Measurements from ENCODE around the gene LRMDA. TPM values are rescaled to one million over a fixed set of nuclear protein-coding genes. Genes with fewer than 3 reads are reported as not detected.
A peak's percentile ranks its signal among the peaks of the same experiment; 100 is the strongest.

LRMDA gene
- total and polyA plus RNA-seq, 2 donors from 2014 or later, result 23.2 to 48.6 TPM

DNA sequence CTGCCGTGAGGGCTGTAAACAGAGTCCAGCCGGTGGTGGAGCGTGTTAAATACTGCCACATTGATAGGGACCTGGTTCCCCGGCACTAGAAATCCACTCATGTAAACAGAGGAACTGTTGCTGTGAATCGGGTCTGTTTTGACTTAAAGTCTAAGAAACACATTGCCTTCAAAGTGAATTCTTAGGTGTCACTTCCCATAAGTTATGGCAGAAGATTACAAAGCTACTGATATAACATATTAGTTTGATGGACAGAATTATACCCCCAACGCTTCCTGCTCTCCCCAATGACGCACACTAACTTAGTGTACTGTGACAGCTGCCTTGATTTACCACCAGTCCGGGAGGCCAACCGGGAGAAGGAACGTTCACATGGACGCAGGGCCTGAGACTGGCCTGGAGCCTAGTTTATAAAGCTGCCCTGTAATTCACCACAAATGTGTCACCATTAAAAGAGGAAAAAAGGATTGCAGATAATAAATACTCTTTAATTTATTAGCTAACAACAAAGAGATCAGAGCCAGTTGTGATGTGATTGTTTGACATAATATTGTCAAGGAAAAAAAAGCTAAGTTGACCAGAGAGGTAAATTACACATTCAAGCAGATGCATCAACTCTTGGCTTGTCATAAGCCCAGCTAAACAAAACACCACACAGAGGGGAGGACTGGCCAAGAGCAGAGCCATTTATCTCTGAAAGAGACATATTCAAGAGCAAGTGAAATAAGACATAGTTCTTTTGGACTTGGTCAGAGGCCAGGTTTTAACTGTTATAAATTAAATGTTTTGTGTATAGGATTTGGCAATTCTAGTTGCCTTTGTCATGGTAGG is 820.6 kb downstream of the LRMDA start:
- peak; percentile 77 for FAIRE-seq
- peaks cover 0 to 5% (median 2%) of the 10 kb centered on the region in 3 donors for H3K4me1 ChIP-seq (ENCODE audit: control insufficient read depth in 2 of 3, insufficient read depth in 2 of 3, low read depth in 1 of 3, low read length in 3 of 3)

DNA sequence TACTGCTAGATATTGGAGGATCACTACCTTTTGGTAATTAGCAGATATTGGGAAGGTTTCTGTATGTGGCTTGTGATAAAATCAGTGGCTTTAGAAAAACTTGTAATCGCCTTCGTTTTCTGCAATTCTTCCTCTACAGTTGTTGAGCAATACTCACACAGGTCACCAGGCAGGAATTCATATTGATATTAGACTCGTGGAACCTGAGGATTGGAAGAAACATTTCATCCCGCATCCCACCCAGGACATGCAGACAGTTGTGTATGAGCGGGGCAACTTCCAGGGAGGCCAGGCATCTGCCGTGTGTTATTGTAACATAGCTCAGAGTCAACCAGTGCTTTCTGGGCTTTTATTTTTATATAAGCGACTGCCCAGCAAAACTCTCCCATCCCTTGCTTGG is 821.3 kb downstream of the LRMDA start:
- FAIRE-seq (no peak), DNase-seq (no peak)
- Histone ChIP-seq H3K36me3 (ENCODE audit: control insufficient read depth in 2 of 3, insufficient read depth in 3 of 3, low read length in 3 of 3) (no peaks in the 10 kb centered on the region), H3K27me3 (ENCODE audit: control insufficient read depth, insufficient read depth, low read length) (no peaks in the 10 kb centered on the region), H3K4me3 (ENCODE audit: low read length in 3 of 3) (no peak overlapping the region), H3K4me1 (ENCODE audit: control insufficient read depth in 2 of 3, insufficient read depth in 2 of 3, low read depth in 1 of 3, low read length in 3 of 3) (peaks cover 0 to 5% (median 2%) of the 10 kb centered on the region in 3 donors), H3K9me3 (ENCODE audit: control insufficient read depth in 2 of 3, insufficient read depth in 1 of 3, low read length in 3 of 3) (no peaks in the 10 kb centered on the region), H3K27ac (ENCODE audit: low read depth in 2 of 2, low read length in 2 of 2) (no peak overlapping the region), H3K9ac (ENCODE audit: low read length in 3 of 3) (no peak overlapping the region)
- TF ChIP-seq, protein P1, sequence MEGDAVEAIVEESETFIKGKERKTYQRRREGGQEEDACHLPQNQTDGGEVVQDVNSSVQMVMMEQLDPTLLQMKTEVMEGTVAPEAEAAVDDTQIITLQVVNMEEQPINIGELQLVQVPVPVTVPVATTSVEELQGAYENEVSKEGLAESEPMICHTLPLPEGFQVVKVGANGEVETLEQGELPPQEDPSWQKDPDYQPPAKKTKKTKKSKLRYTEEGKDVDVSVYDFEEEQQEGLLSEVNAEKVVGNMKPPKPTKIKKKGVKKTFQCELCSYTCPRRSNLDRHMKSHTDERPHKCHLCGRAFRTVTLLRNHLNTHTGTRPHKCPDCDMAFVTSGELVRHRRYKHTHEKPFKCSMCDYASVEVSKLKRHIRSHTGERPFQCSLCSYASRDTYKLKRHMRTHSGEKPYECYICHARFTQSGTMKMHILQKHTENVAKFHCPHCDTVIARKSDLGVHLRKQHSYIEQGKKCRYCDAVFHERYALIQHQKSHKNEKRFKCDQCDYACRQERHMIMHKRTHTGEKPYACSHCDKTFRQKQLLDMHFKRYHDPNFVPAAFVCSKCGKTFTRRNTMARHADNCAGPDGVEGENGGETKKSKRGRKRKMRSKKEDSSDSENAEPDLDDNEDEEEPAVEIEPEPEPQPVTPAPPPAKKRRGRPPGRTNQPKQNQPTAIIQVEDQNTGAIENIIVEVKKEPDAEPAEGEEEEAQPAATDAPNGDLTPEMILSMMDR (IDR thresholded peaks at IDR 0.05; ENCODE audit: borderline replicate concordance, extremely low read depth, insufficient read depth), result no peak
- intact Hi-C loops (cut with DNase I), result no loop called here

More for the DNA sequence above, 820.6 kb downstream of the LRMDA start:
- Histone ChIP-seq H3K36me3 (ENCODE audit: control insufficient read depth in 2 of 3, insufficient read depth in 3 of 3, low read length in 3 of 3) (no peaks in the 10 kb centered on the region), H3K9ac (ENCODE audit: low read length in 3 of 3) (no peak overlapping the region), H3K27me3 (ENCODE audit: control insufficient read depth, insufficient read depth, low read length) (no peaks in the 10 kb centered on the region), H3K9me3 (ENCODE audit: control insufficient read depth in 2 of 3, insufficient read depth in 1 of 3, low read length in 3 of 3) (no peaks in the 10 kb centered on the region), H3K4me3 (ENCODE audit: low read length in 3 of 3) (no peak overlapping the region), H3K27ac (ENCODE audit: low read depth in 2 of 2, low read length in 2 of 2) (peak overlapping the region in 1 of 2 donors; percentile 68)
- intact Hi-C loops (cut with DNase I), result no loop called here
- TF ChIP-seq, protein P1 (IDR thresholded peaks at IDR 0.05; ENCODE audit: borderline replicate concordance, extremely low read depth, insufficient read depth), result no peak
- peak; percentile 90 to 99 (median 94) for DNase-seq

DNA sequence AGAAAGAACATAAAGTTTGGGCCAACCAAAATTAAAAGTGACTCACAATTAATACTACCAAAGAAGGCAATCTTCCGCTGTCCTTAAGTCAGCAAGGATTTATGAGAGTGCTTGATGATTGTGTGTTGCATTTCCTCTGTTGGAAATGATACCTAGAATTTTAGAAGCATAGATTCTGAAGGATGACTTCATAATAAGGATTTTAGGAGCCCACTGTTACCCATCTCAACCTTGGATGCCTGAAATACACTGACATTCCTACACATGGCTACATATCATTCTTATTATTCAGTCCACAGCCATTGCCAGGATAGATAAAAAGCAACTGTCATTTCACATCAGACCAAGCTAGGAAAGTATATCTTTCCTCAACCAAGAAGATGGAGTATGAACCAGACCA is 823.8 kb downstream of the LRMDA start:
- H3K4me3 ChIP-seq (ENCODE audit: low read length in 3 of 3), result no peak overlapping the region
- peaks cover 0 to 6% (median 4%) of the 10 kb centered on the region in 3 donors for H3K9me3 ChIP-seq (ENCODE audit: control insufficient read depth in 2 of 3, insufficient read depth in 1 of 3, low read length in 3 of 3)
- DNase-seq (no peak), FAIRE-seq (no peak)
- H3K36me3 ChIP-seq (ENCODE audit: control insufficient read depth in 2 of 3, insufficient read depth in 3 of 3, low read length in 3 of 3), result no peaks in the 10 kb centered on the region
- TF ChIP-seq, protein P1 (IDR thresholded peaks at IDR 0.05; ENCODE audit: borderline replicate concordance, extremely low read depth, insufficient read depth), result no peak
- intact Hi-C loops (cut with DNase I), result no loop called here
- H3K27me3 ChIP-seq (ENCODE audit: control insufficient read depth, insufficient read depth, low read length), result no peaks in the 10 kb centered on the region
- no peak overlapping the region for H3K27ac ChIP-seq (ENCODE audit: low read depth in 2 of 2, low read length in 2 of 2)
- H3K4me1 ChIP-seq (ENCODE audit: control insufficient read depth in 2 of 3, insufficient read depth in 2 of 3, low read depth in 1 of 3, low read length in 3 of 3), result peaks cover 0 to 4% (median 0%) of the 10 kb centered on the region in 3 donors
- no peak overlapping the region for H3K9ac ChIP-seq (ENCODE audit: low read length in 3 of 3)
